Measurements from ENCODE around the gene TAMALIN. TPM values are rescaled to one million over a fixed set of nuclear protein-coding genes. Genes with fewer than 3 reads are reported as not detected.

Gene TAMALIN
- total RNA-seq, 1 donor from 2014 or later: 31.3 TPM

DNA sequence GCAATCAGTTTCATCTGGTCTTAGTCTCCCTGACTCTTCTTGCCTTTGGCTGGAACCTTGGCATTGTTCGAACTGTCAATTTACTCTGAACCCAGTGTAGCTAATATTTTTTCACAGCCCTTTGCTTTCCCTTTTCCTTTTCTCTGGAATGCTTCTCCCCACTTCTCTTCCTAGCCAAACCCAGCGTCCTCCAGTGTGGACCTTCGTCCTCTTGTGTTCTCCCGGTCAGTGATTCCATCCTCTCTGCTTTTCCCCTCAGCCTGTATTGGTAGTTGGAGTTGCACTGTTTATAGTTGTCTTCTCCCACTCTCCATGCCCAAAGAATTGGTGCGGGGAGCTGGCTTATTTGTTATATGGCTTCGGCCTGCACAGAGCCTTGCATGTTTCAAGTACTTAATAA is 45.9 kb upstream of the TAMALIN start:
- H3K27me3 Mint-ChIP-seq (ENCODE audit: unreplicated experiment): no peaks in the 10 kb centered on the region
- peaks cover 11% of the 10 kb centered on the region for H3K36me3 Mint-ChIP-seq (ENCODE audit: unreplicated experiment)
- peaks cover 1% of the 10 kb centered on the region for H3K9me3 Mint-ChIP-seq (ENCODE audit: unreplicated experiment)
- TF ChIP-seq, protein P1, sequence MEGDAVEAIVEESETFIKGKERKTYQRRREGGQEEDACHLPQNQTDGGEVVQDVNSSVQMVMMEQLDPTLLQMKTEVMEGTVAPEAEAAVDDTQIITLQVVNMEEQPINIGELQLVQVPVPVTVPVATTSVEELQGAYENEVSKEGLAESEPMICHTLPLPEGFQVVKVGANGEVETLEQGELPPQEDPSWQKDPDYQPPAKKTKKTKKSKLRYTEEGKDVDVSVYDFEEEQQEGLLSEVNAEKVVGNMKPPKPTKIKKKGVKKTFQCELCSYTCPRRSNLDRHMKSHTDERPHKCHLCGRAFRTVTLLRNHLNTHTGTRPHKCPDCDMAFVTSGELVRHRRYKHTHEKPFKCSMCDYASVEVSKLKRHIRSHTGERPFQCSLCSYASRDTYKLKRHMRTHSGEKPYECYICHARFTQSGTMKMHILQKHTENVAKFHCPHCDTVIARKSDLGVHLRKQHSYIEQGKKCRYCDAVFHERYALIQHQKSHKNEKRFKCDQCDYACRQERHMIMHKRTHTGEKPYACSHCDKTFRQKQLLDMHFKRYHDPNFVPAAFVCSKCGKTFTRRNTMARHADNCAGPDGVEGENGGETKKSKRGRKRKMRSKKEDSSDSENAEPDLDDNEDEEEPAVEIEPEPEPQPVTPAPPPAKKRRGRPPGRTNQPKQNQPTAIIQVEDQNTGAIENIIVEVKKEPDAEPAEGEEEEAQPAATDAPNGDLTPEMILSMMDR (IDR thresholded peaks at IDR 0.05; ENCODE audit: partially characterized antibody, unreplicated experiment): no peak
- peaks cover 1% of the 10 kb centered on the region for H3K4me1 Mint-ChIP-seq (ENCODE audit: low read depth, unreplicated experiment)
- no peak for DNase-seq
- no peak overlapping the region for H3K27ac Mint-ChIP-seq (ENCODE audit: unreplicated experiment)
- H3K4me3 Mint-ChIP-seq (ENCODE audit: unreplicated experiment): no peak overlapping the region

DNA sequence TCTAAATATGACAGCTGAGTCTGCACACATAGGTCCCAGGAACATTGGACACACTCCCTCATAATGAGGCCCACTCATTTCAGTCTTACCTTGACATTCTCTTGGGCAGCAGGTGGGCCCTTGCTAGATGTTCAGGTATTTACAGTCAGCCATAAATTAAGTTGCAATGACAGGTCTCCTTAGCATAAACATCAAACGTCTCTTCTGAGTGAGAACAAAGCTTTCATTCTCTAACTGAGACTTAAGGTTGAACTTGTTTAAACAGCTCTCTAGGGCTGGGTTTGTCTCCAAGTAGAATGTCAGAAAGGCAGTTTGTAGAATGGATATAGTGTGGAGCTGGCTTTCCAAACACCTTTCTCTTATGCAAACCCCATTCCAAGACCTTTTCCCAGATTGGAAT is 44.9 kb upstream of the TAMALIN start:
- Mint-ChIP-seq H3K27ac (ENCODE audit: unreplicated experiment) (no peak overlapping the region), H3K9me3 (ENCODE audit: unreplicated experiment) (peaks cover 1% of the 10 kb centered on the region), H3K36me3 (ENCODE audit: unreplicated experiment) (peaks cover 14% of the 10 kb centered on the region), H3K4me1 (ENCODE audit: low read depth, unreplicated experiment) (no peaks in the 10 kb centered on the region), H3K27me3 (ENCODE audit: unreplicated experiment) (no peaks in the 10 kb centered on the region), H3K4me3 (ENCODE audit: unreplicated experiment) (no peak overlapping the region)
- no peak for DNase-seq
- TF ChIP-seq, protein P1 (IDR thresholded peaks at IDR 0.05; ENCODE audit: partially characterized antibody, unreplicated experiment): no peak

DNA sequence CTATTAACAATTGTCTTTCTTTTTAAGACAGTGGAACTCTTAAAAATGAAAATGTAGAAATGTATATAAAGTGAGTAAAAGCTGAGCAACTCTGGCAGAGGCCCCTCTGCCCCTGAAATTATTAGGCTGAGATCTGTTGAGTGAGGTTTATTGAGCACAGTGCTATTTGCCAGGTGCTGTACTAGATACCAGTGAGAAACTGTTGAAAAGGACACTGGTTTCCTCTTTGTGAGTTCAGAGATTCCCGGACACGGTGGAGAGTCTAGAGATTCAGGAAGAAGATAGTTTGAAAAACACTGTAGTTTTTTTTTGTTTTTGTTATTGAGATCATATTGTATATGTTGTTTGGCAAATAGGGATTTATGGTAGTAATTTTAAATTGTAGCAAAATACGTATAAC is 44.0 kb upstream of the TAMALIN start:
- no peak overlapping the region for H3K4me3 Mint-ChIP-seq (ENCODE audit: unreplicated experiment)
- no peak for DNase-seq
- no peaks in the 10 kb centered on the region for H3K4me1 Mint-ChIP-seq (ENCODE audit: low read depth, unreplicated experiment)
- TF ChIP-seq, protein P1 (IDR thresholded peaks at IDR 0.05; ENCODE audit: partially characterized antibody, unreplicated experiment): no peak
- H3K9me3 Mint-ChIP-seq (ENCODE audit: unreplicated experiment): peaks cover 1% of the 10 kb centered on the region
- H3K27ac Mint-ChIP-seq (ENCODE audit: unreplicated experiment): no peak overlapping the region
- no peaks in the 10 kb centered on the region for H3K27me3 Mint-ChIP-seq (ENCODE audit: unreplicated experiment)
- peaks cover 14% of the 10 kb centered on the region for H3K36me3 Mint-ChIP-seq (ENCODE audit: unreplicated experiment)

DNA sequence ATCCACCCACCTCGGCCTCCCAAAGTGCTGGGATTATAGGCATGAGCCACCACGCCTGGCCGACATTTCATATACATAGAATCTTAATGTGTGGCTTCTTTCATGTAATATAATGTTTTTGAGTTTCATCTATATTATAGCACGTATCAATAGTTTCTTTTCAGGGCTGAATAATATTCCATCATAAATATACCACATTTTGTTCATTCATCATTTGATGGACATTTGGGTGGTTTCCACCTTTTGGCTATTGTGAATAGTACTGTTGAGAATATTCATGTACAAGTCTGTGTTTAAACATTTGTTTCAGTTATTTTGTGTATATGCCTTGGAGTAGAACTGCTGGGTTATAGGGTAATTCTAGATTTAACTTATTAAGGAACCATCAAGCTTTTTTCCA is 43.3 kb upstream of the TAMALIN start:
- Mint-ChIP-seq H3K36me3 (ENCODE audit: unreplicated experiment) (peaks cover 14% of the 10 kb centered on the region), H3K9me3 (ENCODE audit: unreplicated experiment) (no peaks in the 10 kb centered on the region), H3K27ac (ENCODE audit: unreplicated experiment) (no peak overlapping the region), H3K4me1 (ENCODE audit: low read depth, unreplicated experiment) (no peaks in the 10 kb centered on the region), H3K4me3 (ENCODE audit: unreplicated experiment) (no peak overlapping the region), H3K27me3 (ENCODE audit: unreplicated experiment) (no peaks in the 10 kb centered on the region)
- no peak for DNase-seq
- TF ChIP-seq, protein P1 (IDR thresholded peaks at IDR 0.05; ENCODE audit: partially characterized antibody, unreplicated experiment): no peak

DNA sequence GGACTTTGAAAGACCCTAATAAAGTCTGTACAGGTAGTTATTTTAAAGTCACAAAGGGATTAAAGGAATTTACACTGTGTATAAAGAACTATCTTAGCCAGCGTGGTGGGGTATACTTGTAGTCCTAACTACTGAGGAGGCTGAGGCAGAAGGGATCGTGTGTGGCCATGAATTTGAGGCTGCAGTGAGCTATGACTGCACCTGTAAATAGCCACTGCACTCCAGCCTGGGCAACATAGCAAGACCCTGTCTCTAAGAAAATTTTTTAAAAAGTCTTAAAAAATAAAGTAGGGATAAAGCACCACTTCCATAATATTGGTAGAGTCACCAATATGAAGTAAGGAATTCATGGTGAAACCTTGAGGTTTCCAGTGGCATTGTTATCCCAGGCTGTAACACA is 37.1 kb upstream of the TAMALIN start:
- no peak overlapping the region for H3K27ac Mint-ChIP-seq (ENCODE audit: unreplicated experiment)
- peaks cover 7% of the 10 kb centered on the region for H3K9me3 Mint-ChIP-seq (ENCODE audit: unreplicated experiment)
- no peaks in the 10 kb centered on the region for H3K27me3 Mint-ChIP-seq (ENCODE audit: unreplicated experiment)
- peaks cover 10% of the 10 kb centered on the region for H3K36me3 Mint-ChIP-seq (ENCODE audit: unreplicated experiment)
- no peak for DNase-seq
- TF ChIP-seq, protein P1 (IDR thresholded peaks at IDR 0.05; ENCODE audit: partially characterized antibody, unreplicated experiment): no peak
- peaks cover 20% of the 10 kb centered on the region for H3K4me1 Mint-ChIP-seq (ENCODE audit: low read depth, unreplicated experiment)
- no peak overlapping the region for H3K4me3 Mint-ChIP-seq (ENCODE audit: unreplicated experiment)

Measured in glutamatergic neuron (in vitro differentiated cells).